Hematopoietic multipotent progenitor cell treated with erythropoietin and hydrocortisone succinate and interleukin-3 and kit ligand, for 6 days (in vitro differentiated cells): ENCODE measurements around the gene LIN7A.
A peak's percentile ranks its signal among the peaks of the same experiment; 100 is the strongest.
"Not testable (repeated sequence)": the region's sequence is repeated elsewhere in the genome, so short reads cannot be mapped to it uniquely, and the experiment has no call there.

Source experiments
- DNase-seq: peaks from one replicate; pipeline ENCODE4 v3.0.0-alpha.2; 2015

The LIN7A gene

DNA sequence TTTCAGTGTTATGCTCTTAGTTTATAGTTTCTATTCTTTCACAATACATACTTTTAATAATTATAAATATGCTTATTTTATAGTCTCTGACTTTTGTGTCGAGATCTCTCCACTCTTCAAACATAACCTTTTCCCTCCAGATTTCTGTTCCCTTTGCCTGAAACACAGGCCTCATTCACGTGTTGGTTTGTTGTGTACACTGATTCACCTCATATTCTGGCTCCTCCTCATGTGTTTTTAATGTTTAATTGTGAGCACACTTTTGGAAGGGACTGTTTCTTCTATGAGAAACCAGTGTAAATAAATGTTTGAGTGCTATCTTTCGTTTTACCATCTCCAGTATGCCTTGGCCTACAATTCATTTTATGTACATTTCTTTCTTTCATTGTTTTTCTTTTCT, 20.1 kb downstream of the LIN7A start:
- no peak for DNase-seq

- no peak for DNase-seq
Measured at GRCh38 chr12:80912901-80913770, 24.6 kb downstream of the LIN7A start.

DNA sequence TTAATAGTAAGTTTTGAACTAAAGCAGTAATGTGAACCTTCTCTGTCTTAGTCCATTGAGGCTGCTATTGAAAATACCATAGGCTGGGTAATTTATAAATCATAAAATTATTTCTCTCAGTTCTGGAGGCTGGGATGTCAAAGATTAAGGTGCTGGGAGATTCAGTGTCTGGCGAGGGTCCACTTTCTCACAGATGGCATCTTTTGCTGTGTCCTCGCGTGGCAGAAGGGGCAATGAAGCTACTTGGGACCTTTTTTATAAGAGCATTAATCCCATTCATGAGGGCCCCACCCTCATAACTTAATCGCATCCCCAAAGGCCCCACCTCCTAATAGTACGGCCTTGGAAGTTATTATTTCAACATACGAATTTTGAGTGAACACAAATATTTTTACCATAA, 28.4 kb downstream of the LIN7A start:
- DNase-seq = no peak

DNA sequence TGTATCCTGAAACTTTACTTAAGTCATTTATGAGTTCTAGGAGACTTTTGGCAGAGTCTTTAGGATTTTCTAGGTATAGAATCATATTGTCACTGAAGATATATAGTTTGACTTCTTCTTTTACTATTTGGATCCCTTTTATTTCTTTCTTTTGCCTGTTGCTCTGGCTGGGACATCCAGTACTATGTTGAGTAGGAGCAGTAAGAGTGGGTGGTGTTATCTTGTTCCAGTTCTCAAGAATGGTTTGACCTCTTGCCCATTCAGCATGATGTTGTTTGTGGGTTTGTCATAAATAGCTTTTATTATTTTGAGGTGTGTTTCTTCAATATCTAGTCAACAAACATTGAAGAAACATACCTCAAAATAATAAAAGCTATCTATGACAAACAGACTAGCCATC, 35.0 kb downstream of the LIN7A start:
- DNase-seq = no peak

GRCh38 chr12:80901661-80902060, 36.1 kb downstream of the LIN7A start:
- peak; percentile 2 for DNase-seq

DNA sequence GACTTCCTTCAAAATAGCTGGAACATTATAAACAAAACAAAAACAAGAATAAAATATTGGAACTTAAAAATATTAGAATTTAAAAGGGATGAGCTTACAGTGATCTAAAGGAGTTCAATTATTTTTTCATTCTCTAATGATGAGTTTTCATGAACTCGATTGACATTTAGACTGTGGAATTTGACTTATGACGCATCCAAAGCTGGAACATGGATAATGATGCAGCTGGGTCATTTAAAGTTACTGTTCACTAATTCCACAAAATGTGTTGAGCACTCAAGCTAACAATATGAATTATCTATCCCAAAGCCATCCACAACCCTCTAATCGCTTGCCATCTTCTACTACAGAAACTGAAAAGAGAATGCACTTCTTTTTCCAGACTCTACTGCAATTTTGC, 42.5 kb downstream of the LIN7A start:
- no peak for DNase-seq

DNA sequence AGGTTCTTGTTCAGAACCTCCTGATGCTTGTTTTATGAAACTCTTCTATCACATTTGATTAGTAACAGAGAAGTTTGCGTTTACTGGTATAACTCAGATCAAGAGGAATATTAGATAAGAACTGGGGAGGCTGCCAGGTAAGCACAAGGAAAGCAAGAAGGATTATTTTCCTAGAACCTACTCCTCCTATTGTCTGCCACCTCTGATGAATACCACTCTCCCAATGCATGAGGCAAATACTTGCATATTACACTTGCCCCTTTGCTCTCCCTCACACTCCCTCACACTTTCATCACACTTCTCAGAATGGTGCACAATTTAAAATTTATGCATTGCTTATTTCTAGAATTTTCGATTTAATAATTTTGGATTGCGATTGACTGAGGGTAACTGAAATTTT, 43.6 kb downstream of the LIN7A start:
- DNase-seq = no peak

- DNase-seq = no peak
Measured at GRCh38 chr12:80892597-80893445, 44.9 kb downstream of the LIN7A start.

GRCh38 chr12:80884651-80885050, 53.1 kb downstream of the LIN7A start:
- no peak for DNase-seq

DNA sequence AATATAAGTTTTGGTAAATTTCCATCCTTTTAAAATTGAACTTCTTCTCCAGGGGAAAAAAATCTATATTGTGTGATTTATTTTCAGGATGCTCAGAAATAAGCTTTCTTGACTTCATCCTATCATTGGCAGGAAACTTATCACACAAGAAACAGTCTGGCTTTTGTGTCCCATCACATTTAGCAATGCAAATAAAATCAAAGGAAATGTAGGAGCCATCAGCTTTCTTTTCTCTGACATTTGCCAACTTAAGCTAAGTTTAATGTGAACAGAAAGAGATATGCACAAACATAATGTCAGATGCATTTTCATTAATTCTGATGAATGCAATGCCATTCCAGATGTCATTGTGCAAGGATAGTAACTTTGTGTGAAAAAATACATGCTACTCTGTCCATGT, 56.6 kb downstream of the LIN7A start:
- no peak for DNase-seq

DNA sequence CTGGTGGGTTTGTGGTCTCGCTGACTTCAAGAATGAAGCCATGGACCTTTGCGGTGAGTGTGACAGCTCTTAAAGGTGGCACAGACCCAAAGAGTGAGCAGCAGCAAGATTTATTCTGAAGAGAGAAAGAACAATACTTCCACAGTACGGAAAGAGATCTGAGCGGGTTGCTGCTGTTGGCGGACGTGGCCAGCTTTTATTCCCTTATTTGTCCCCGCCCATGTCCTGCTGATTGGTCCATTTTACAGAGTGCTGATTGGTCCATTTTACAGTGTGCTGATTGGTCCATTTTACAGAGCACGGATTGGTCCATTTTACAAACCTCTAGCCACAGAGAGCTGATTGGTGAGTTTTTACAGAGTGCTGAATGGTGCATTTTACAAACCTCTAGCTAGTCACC, 59.3 kb downstream of the LIN7A start:
- DNase-seq = not testable (repeated sequence)

DNA sequence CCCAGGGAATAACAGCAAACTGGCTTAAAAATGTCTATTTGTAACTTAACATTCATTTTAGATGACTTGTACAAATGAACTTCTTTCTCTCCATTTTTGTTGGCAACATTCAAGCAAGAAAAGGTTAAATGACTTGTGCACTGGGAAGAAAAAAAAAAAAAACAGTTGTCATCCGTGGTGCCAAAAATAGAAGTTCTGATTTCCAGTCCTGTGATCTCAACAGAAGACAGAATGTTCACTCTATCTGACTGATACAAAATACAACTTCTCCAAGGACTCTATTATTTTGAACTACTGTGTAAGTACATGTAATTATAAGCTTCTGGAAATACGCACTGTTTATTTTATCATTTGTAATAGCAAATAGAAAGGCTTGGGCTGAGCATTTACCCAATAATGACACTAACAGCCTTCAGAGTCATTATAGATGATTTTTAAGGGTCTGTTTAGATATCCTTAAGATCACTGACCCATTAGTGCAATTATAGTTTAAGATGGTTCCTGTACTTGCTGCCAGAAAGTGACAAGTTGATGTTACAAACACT, 59.9 kb downstream of the LIN7A start:
- no peak for DNase-seq

DNA sequence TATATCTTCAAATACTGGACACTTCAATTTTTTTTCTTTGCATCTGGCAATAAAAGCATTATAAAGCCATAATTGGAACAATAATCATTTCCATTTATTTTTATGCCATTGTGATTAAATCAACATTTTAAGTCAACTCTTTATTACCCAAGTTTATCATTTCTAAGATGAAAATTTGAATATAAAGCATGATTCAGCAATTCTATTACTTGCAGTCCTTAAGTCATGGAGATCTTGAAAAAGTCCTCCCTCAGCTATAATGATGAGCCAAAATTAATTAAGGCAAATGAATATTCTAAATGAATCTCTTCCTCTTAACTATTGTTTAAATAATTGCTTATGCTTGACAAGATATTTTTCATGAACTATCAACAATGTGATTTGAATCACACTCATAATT, 65.7 kb downstream of the LIN7A start:
- DNase-seq = no peak

- DNase-seq = no peak
Measured at GRCh38 chr12:80869264-80869663, 68.5 kb downstream of the LIN7A start.

- no peak for DNase-seq
Measured at GRCh38 chr12:80868576-80868975, 69.2 kb downstream of the LIN7A start.

- no peak for DNase-seq
Measured at GRCh38 chr12:80867941-80868340, 69.8 kb downstream of the LIN7A start.

- no peak for DNase-seq
Measured at GRCh38 chr12:80864046-80864735, 73.5 kb downstream of the LIN7A start.

- no peak for DNase-seq
Measured at GRCh38 chr12:80862531-80862930, 75.2 kb downstream of the LIN7A start.

DNA sequence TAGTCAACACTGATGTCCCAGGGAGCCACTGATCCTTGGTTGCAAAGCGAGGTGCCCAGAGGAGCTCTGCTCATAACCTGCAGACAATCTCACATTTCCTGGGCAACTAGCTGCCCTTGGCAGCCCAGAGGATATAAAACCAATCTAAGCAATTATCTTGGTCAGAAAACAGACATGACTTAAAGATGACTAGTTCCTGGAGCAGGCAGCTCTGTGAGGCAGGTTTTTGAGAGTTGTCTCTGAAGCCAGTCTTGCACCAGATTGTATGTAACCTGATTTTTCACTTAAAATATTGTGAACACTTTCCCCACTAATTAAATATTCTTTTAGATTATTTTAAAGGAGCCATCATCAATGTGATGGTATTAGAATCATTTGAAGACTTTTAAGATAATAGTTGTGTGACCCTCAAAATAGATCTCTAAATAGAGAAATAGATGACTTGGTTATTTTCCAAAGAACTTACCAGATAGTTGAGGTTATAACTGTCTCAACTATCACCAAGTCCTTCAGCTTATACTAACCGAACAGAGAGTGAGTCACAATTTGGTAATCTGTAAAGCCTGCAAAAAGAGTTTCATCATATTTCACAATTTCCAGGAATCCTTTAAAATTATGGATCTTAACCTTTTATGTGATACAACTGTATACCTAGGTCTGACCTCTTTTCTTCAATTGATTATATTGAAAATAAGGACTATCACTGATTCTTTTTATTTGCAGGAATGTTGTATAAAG, 75.9 kb downstream of the LIN7A start:
- no peak for DNase-seq

- DNase-seq = no peak
Measured at GRCh38 chr12:80860928-80861327, 76.8 kb downstream of the LIN7A start.

DNA sequence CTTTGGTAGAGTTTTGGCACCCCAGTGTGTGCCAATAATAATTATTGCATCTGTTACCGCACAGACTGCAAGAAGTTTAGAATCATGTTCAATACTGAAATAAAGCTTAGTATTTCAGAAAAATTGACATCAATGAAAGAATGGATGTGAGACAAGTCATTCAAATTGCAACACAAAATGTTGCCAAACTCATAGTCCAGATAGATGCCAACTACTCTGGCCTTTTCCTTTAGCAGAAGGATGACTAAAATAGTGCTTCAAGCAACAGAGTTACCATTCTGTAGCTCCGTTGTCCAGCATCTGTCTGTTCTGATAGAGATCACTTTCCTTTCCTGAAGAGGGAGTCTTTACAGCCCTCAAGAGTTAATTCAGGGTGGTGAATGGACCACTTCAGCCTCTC, 77.5 kb downstream of the LIN7A start:
- DNase-seq = no peak

DNA sequence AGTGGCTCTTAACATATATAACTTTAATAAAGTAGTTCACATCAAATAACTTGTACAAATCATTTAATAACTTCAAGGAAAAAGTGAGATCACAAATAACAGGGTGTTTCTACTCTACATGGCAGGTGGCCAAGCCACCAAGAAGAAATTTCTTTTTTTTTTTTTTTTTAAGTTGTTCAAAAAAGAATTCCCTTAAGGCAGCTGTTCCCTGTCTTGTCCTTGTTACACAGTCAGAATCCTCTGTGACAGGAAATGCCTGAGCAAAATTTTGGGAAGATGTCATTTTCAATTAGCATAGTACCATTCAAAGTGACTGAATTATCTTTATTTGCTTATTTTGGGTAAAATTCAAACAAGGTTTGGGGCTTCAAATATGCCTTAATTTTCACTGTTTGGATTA, 79.4 kb downstream of the LIN7A start:
- DNase-seq = no peak

DNA sequence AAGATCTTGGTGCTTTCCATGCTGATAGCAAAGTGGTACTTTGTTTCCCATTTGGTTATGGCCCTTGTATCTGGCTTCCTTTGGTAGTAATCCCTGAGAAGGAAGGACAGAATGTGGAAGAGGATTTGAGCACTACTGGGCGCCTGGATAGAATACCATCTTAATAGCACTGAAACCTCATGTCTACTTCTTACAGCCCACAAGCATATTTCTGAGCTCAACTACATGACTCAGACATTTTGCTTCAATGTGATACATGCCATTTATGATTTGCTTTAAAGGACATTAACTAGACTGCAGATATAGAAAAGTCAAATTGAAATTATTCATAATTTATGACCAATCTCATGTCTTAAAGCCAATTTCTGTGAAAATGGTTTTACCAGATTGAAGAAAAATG, 80.4 kb downstream of the LIN7A start:
- no peak for DNase-seq
